ENCODE data around the gene SLC25A10.
A peak's percentile ranks its signal among the peaks of the same experiment; 100 is the strongest.

SLC25A10 gene

GRCh38 chr17:81706757-81707624 lies 5.1 kb upstream of the SLC25A10 start:
- no peak for DNase-seq

GRCh38 chr17:81707725-81708646 lies 4.1 kb upstream of the SLC25A10 start:
- no peak for DNase-seq

GRCh38 chr17:81708739-81709185 lies 3.3 kb upstream of the SLC25A10 start:
- no peak for DNase-seq

- no peak for DNase-seq
Observed at GRCh38 chr17:81710514-81711308, 1.4 kb upstream of the SLC25A10 start.

GRCh38 chr17:81712468-81713003 lies 452 bp downstream of the SLC25A10 start:
- DNase-seq = no peak

GRCh38 chr17:81713004-81713555 lies 996 bp downstream of the SLC25A10 start:
- DNase-seq = peak; percentile 27

GRCh38 chr17:81713556-81714411 lies 1.7 kb downstream of the SLC25A10 start:
- DNase-seq = no peak

- DNase-seq = no peak
Observed at GRCh38 chr17:81714412-81715106, 2.5 kb downstream of the SLC25A10 start.

GRCh38 chr17:81715107-81715871 lies 3.2 kb downstream of the SLC25A10 start:
- no peak for DNase-seq

GRCh38 chr17:81715872-81716673 lies 4.0 kb downstream of the SLC25A10 start:
- DNase-seq = no peak

GRCh38 chr17:81716674-81716996 lies 4.6 kb downstream of the SLC25A10 start:
- DNase-seq = no peak

- DNase-seq = no peak
Observed at GRCh38 chr17:81717049-81717765, 5.1 kb downstream of the SLC25A10 start.

GRCh38 chr17:81717766-81718089 lies 5.6 kb downstream of the SLC25A10 start:
- no peak for DNase-seq

GRCh38 chr17:81719410-81720266 lies 7.6 kb downstream of the SLC25A10 start:
- DNase-seq = peak; percentile 41

GRCh38 chr17:81720267-81721071 lies 8.4 kb downstream of the SLC25A10 start:
- no peak for DNase-seq
